ENCODE measurements around the gene MYO10. TPM values are rescaled to one million over a fixed set of nuclear protein-coding genes. Genes with fewer than 3 reads are reported as not detected.

Gene MYO10
- total RNA-seq, 1 experiment from 2014 or later, result 89.8 TPM

GRCh38 chr5:16963821-16964220 is 27.7 kb upstream of the MYO10 start:
- no peak overlapping the region for H3K4me3 Mint-ChIP-seq
- no peaks in the 10 kb centered on the region for H3K27me3 Mint-ChIP-seq (ENCODE audit: low read depth)
- no peaks in the 10 kb centered on the region for H3K36me3 Mint-ChIP-seq
- H3K9me3 Mint-ChIP-seq, result no peaks in the 10 kb centered on the region
- TF ChIP-seq TCF7 (CRISPR knock-in tag; IDR thresholded peaks at IDR 0.05; ENCODE audit: low read depth) (no peak), NR1H2 (CRISPR knock-in tag; IDR thresholded peaks at IDR 0.05) (no peak), SOX15 (CRISPR knock-in tag; IDR thresholded peaks at IDR 0.05) (no peak)
- no peak for ATAC-seq
- CTCF ChIA-PET, result no interaction called here
- POLR2A ChIA-PET, result no interaction called here
- H3K27ac Mint-ChIP-seq, result no peak overlapping the region
- peaks cover 9% of the 10 kb centered on the region for H3K4me1 Mint-ChIP-seq
- no peak for DNase-seq (ENCODE audit: low spot score)

GRCh38 chr5:16961131-16961530 is 25.0 kb upstream of the MYO10 start:
- Mint-ChIP-seq H3K27me3 (ENCODE audit: low read depth) (no peaks in the 10 kb centered on the region), H3K4me1 (peaks cover 9% of the 10 kb centered on the region), H3K27ac (no peak overlapping the region), H3K4me3 (no peak overlapping the region), H3K9me3 (peaks cover 8% of the 10 kb centered on the region), H3K36me3 (no peaks in the 10 kb centered on the region)
- DNase-seq (ENCODE audit: low spot score) (no peak), ATAC-seq (no peak)
- CTCF ChIA-PET, result no interaction called here
- POLR2A ChIA-PET, result no interaction called here
- TF ChIP-seq ZNF425 (CRISPR knock-in tag; conservative IDR thresholded peaks at IDR 0.05) (no peak), ZNF532 (CRISPR knock-in tag; IDR thresholded peaks at IDR 0.05; ENCODE audit: borderline replicate concordance) (no peak), E2F5 (CRISPR knock-in tag; IDR thresholded peaks at IDR 0.05) (no peak), ZNF512 (CRISPR knock-in tag; IDR thresholded peaks at IDR 0.05; ENCODE audit: borderline replicate concordance) (no peak), CREB1 (CRISPR knock-in tag; IDR thresholded peaks at IDR 0.05) (no peak), ZSCAN18 (CRISPR knock-in tag; IDR thresholded peaks at IDR 0.05) (no peak), E2F1 (CRISPR knock-in tag; IDR thresholded peaks at IDR 0.05) (no peak), ZMAT4 (CRISPR knock-in tag; IDR thresholded peaks at IDR 0.05) (no peak), ZNF281 (CRISPR knock-in tag; IDR thresholded peaks at IDR 0.05) (no peak), NFE2L1 (CRISPR knock-in tag; IDR thresholded peaks at IDR 0.05) (no peak), ZNF263 (CRISPR knock-in tag; IDR thresholded peaks at IDR 0.05; ENCODE audit: low read depth) (no peak), GTF2I (CRISPR knock-in tag; conservative IDR thresholded peaks at IDR 0.05) (no peak), MAX (CRISPR knock-in tag; IDR thresholded peaks at IDR 0.05) (no peak)
